MM.1S (cell line): ENCODE results near the gene PPP2R2C.

Source experiments
- DNase-seq: peaks from one replicate; pipeline ENCODE4 v3.0.0-alpha.2; 2015
- H2AFZ ChIP-seq: fragments of 300-600 bp; sonication (generic); 2 replicates; pipeline ENCODE4 v1.6.0; 2016; ENCODE audit warnings: antibody characterized with exemption, low read length
- H3F3A ChIP-seq: fragments of 300-600 bp; sonication (generic); 2 replicates; pipeline ENCODE4 v1.6.1; 2016; ENCODE audit warnings: mild to moderate bottlenecking, antibody characterized with exemption, low read length, moderate library complexity, mixed read lengths; ENCODE audit not compliant: insufficient read depth
- H3K27ac ChIP-seq: fragments of 300-600 bp; sonication (generic); 2 replicates; pipeline ENCODE4 v1.5.1; 2016; ENCODE audit warnings: mild to moderate bottlenecking, low read length
- H3K27me3 ChIP-seq: fragments of 300-600 bp; sonication (generic); replicated peaks from 2 replicates; pipeline ENCODE4 v1.6.0; 2016; ENCODE audit warnings: low read length; ENCODE audit not compliant: insufficient read depth
- H3K36me3 ChIP-seq: fragments of 300-600 bp; sonication (generic); replicated peaks from 2 replicates; pipeline ENCODE4 v1.6.1; 2016; ENCODE audit warnings: mild to moderate bottlenecking, low read length, mixed read lengths; ENCODE audit not compliant: insufficient read depth
- H3K4me1 ChIP-seq: fragments of 300-600 bp; sonication (generic); 2 replicates; pipeline ENCODE4 v1.6.1; 2016; ENCODE audit warnings: low read length, mixed read lengths
- H3K4me2 ChIP-seq: fragments of 300-600 bp; sonication (generic); 2 replicates; pipeline ENCODE4 v1.6.0; 2016; ENCODE audit warnings: low read depth, low read length
- H3K4me3 ChIP-seq: fragments of 300-600 bp; sonication (generic); 2 replicates; pipeline ENCODE4 v1.5.1; 2016; ENCODE audit warnings: low read length, mixed read lengths
- H3K79me2 ChIP-seq: fragments of 300-600 bp; sonication (generic); 2 replicates; pipeline ENCODE4 v1.6.1; 2016; ENCODE audit warnings: mixed run types, low read length, mixed read lengths
- H3K9ac ChIP-seq: fragments of 300-600 bp; sonication (generic); 2 replicates; pipeline ENCODE4 v1.6.1; 2016; ENCODE audit warnings: low read length, mixed read lengths
- H3K9me2 ChIP-seq: fragments of 300-600 bp; sonication (generic); replicated peaks from 2 replicates; pipeline ENCODE4 v1.6.1; 2016; ENCODE audit warnings: mild to moderate bottlenecking, low read length, mixed read lengths; ENCODE audit not compliant: insufficient read depth
- H3K9me3 ChIP-seq: fragments of 300-600 bp; sonication (generic); replicated peaks from 2 replicates; pipeline ENCODE4 v1.6.1; 2016; ENCODE audit warnings: mild to moderate bottlenecking, low read length, mixed read lengths; ENCODE audit not compliant: insufficient read depth
- H4K20me1 ChIP-seq: fragments of 300-600 bp; sonication (generic); 2 replicates; pipeline ENCODE4 v1.6.1; 2016; ENCODE audit warnings: mild to moderate bottlenecking, low read length, moderate library complexity, mixed read lengths; ENCODE audit not compliant: insufficient read depth
- CTCF ChIP-seq: fragments of 300-600 bp; sonication (generic); IDR thresholded peaks from 2 replicates; pipeline ENCODE4 v1.5.1; 2016; ENCODE audit warnings: antibody characterized with exemption, low read length, mixed read lengths
- EZH2 ChIP-seq: fragments of 300-600 bp; sonication (generic); optimal IDR thresholded peaks from 2 replicates; pipeline ENCODE3; 2017; ENCODE audit warnings: low read depth, mild to moderate bottlenecking, antibody characterized with exemption, low read length, mixed read lengths
- EZH2phosphoT487 ChIP-seq: fragments of 300-600 bp; sonication (generic); IDR thresholded peaks from 2 replicates; pipeline ENCODE4 v1.6.1; 2018; ENCODE audit warnings: antibody characterized with exemption, low read length

The PPP2R2C gene

GRCh38 chr4:6419452-6420028 lies 52.9 kb downstream of the PPP2R2C start:
- Histone ChIP-seq H3K4me1 (0 out of 2 replicates have a peak, but pooled peaks cover 5% of the 10 kb centered on the region), H3K79me2 (no peaks in the 10 kb centered on the region), H3K27me3 (peaks cover 85% of the 10 kb centered on the region), H3K4me3 (no peak overlapping the region), H4K20me1 (no peaks in the 10 kb centered on the region), H3K36me3 (no peaks in the 10 kb centered on the region), H3F3A (no peaks in the 10 kb centered on the region), H3K9ac (no peak overlapping the region), H3K27ac (no peak overlapping the region), H3K9me2 (no peaks in the 10 kb centered on the region), H3K4me2 (no peak overlapping the region), H2AFZ (no peak overlapping the region), H3K9me3 (no peaks in the 10 kb centered on the region)
- TF ChIP-seq CTCF, result no peak
- no peak for TF ChIP-seq EZH2
- no peak for TF ChIP-seq EZH2phosphoT487
- no peak for DNase-seq

GRCh38 chr4:6418193-6418755 lies 54.1 kb downstream of the PPP2R2C start:
- no peak overlapping the region for H2AFZ ChIP-seq
- H3F3A ChIP-seq, result no peaks in the 10 kb centered on the region
- H3K9ac ChIP-seq, result no peak overlapping the region
- no peak overlapping the region for H3K4me3 ChIP-seq
- H3K9me2 ChIP-seq, result no peaks in the 10 kb centered on the region
- no peak for TF ChIP-seq EZH2phosphoT487
- no peak for TF ChIP-seq CTCF
- 0 out of 2 replicates have a peak, but pooled peaks cover 5% of the 10 kb centered on the region for H3K4me1 ChIP-seq
- H4K20me1 ChIP-seq, result no peaks in the 10 kb centered on the region
- H3K27me3 ChIP-seq, result peaks cover 83% of the 10 kb centered on the region
- H3K27ac ChIP-seq, result no peak overlapping the region
- no peak overlapping the region for H3K4me2 ChIP-seq
- H3K9me3 ChIP-seq, result no peaks in the 10 kb centered on the region
- no peaks in the 10 kb centered on the region for H3K36me3 ChIP-seq
- no peak for DNase-seq
- no peaks in the 10 kb centered on the region for H3K79me2 ChIP-seq

- H3K4me2 ChIP-seq, result no peak overlapping the region
- H3K27me3 ChIP-seq, result peaks cover 84% of the 10 kb centered on the region
- no peaks in the 10 kb centered on the region for H3K79me2 ChIP-seq
- H3F3A ChIP-seq, result no peaks in the 10 kb centered on the region
- H3K27ac ChIP-seq, result no peak overlapping the region
- TF ChIP-seq EZH2phosphoT487 (no peak), EZH2 (no peak), CTCF (no peak)
- H3K9me3 ChIP-seq, result no peaks in the 10 kb centered on the region
- DNase-seq, result no peak
- H3K4me3 ChIP-seq, result no peak overlapping the region
- no peak overlapping the region for H3K9ac ChIP-seq
- no peaks in the 10 kb centered on the region for H3K9me2 ChIP-seq
- H3K36me3 ChIP-seq, result no peaks in the 10 kb centered on the region
- no peak overlapping the region for H2AFZ ChIP-seq
- no peaks in the 10 kb centered on the region for H4K20me1 ChIP-seq
- 0 out of 2 replicates have a peak, but pooled peaks cover 5% of the 10 kb centered on the region for H3K4me1 ChIP-seq
These were observed 54.8 kb downstream of the PPP2R2C start for GRCh38 chr4:6417516-6418050.
